ENCODE data around the gene MAFF.

GRCh38 chr22:38218661-38219622, 17.1 kb downstream of the MAFF start:
- TF ChIP-seq REST (IDR thresholded peaks at IDR 0.05; ENCODE audit: borderline replicate concordance) (no peak), REST (CRISPR knock-in tag; IDR thresholded peaks at IDR 0.05; ENCODE audit: low read depth) (no peak), TAL1 (IDR thresholded peaks at IDR 0.05) (no peak), ATF2 (CRISPR knock-in tag; IDR thresholded peaks at IDR 0.05) (no peak), CTCF (IDR thresholded peaks at IDR 0.05 in 2 of 3, conservative IDR thresholded peaks at IDR 0.05 in 1 of 3; ENCODE audit: insufficient read depth in 2 of 3, low read depth in 1 of 3, low read length in 3 of 3) (no peak), TARDBP (IDR thresholded peaks at IDR 0.05) (no peak), EZH2 (IDR thresholded peaks at IDR 0.05; ENCODE audit: borderline replicate concordance, low read depth, low read length) (no peak), ZNF121 (CRISPR knock-in tag; conservative IDR thresholded peaks at IDR 0.05) (no peak), PREB (CRISPR knock-in tag; IDR thresholded peaks at IDR 0.05) (no peak), KLF16 (IDR thresholded peaks at IDR 0.05) (no peak)
